Coronary artery (tissue), 2 donors: ENCODE data around the gene CIRBP.

ENCODE experiments used
- DNase-seq: peaks from one replicate; pipeline ENCODE4 v3.0.0-alpha.2; 2017; ENCODE audit warnings: low spot score
- H3K27ac ChIP-seq, 2 donors: fragments of 200-600 bp; sonication (generic); one replicate each; pipeline ENCODE4 v1.5.1; 2016 to 2019
- H3K4me3 ChIP-seq: fragments of 200-600 bp; sonication (generic); 2 replicates; pipeline ENCODE4 v1.5.1; 2016; ENCODE audit warnings: mild to moderate bottlenecking, moderate library complexity
- TF ChIP-seq, protein P1 (sequence below): fragments of 200-600 bp; sonication (generic); IDR thresholded peaks from one replicate; pipeline ENCODE4 v1.5.1; 2019; ENCODE audit warnings: antibody characterized with exemption

The CIRBP gene

DNA sequence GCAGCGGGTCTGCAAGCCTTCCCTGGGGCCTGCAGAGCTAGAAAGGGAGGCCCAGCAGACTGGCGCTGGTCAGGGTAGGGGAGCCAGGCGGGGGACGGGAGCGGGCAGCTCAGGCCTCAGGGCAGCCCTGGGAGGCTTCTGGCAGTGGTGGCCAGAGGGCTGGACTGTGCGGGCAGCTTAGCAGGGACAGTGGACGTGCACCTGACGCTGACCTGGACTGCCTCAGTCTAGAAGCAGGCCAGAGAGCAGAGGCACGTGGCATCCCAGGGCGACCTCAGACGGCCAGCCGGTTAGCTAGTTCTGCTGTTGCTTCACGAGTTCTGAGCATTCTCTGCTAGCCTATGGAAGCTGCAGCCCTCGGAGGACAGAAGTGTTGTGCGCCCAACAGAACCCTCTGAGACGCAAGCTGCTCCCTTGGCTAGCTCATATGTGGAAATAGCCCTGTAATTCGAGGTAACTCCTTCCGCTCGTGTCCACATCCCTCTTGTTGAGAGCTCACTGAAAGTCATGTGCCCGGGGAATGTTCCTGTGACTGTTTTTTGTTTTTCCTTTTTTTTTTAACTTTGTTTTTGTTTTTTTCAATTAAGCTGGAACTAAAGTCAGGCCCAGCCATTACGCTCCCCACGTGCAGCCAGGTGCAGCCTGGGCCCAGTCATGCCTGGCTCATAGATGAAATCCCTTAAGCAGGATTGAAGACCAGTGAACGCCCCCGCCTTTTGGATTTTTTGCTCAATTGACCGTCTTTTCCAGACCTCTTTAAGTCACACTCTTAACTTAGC is 4.3 kb downstream of the CIRBP start:
- DNase-seq: no peak
- TF ChIP-seq, protein P1, sequence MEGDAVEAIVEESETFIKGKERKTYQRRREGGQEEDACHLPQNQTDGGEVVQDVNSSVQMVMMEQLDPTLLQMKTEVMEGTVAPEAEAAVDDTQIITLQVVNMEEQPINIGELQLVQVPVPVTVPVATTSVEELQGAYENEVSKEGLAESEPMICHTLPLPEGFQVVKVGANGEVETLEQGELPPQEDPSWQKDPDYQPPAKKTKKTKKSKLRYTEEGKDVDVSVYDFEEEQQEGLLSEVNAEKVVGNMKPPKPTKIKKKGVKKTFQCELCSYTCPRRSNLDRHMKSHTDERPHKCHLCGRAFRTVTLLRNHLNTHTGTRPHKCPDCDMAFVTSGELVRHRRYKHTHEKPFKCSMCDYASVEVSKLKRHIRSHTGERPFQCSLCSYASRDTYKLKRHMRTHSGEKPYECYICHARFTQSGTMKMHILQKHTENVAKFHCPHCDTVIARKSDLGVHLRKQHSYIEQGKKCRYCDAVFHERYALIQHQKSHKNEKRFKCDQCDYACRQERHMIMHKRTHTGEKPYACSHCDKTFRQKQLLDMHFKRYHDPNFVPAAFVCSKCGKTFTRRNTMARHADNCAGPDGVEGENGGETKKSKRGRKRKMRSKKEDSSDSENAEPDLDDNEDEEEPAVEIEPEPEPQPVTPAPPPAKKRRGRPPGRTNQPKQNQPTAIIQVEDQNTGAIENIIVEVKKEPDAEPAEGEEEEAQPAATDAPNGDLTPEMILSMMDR: no peak
- Histone ChIP-seq H3K4me3 (peak overlapping the region; percentile 33), H3K27ac (peak overlapping the region in 1 of 2 donors; percentile 23)

DNA sequence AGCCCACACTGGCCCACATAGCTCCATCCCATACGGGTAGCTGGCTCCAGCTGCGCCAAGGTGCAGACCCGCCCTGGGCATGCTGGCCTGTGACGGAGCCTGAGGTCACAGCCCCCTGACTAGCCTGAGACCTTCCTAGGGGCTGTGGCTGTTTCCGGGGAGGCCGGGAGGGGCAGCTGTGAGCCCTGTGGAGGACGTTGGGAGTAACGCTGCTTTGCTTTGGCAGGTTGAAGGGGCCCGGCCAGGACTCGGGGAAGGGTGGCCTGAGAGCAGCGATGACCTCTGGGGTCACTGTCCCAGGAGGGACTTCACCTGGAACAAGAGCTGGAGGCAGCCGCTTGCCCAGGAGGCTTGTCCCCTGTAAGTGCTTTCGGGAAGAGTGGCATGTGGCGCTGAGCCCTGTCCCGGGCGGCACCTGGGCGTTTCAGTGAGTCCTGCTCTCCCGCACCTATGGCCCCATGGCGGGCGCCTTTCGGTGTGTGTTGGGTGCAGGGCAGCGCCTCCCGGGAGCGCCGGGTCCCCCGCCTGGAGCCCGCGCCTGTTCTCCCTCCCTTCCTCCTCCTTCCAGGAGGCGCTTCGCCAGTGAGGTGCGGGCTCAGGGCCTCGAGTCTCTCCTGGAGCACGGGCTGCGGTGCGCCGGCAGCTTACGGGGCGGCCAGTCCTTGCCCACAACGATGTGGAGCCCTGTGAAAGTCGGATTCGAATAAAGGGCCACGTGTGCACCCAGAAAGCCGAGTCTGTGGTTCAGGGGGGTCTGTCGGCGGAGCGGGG is 5.1 kb downstream of the CIRBP start:
- DNase-seq: no peak

GRCh38 chr19:1274852-1275259 is 5.7 kb downstream of the CIRBP start:
- Histone ChIP-seq H3K4me3 (peak overlapping the region; percentile 83), H3K27ac (peak overlapping the region; percentile 92 to 97)
- peak; percentile 82 for DNase-seq
- TF ChIP-seq, protein P1: no peak

More for the DNA sequence above, 5.1 kb downstream of the CIRBP start:
- Histone ChIP-seq H3K27ac (peak overlapping the region; percentile 92 to 97), H3K4me3 (peak overlapping the region; percentile 83)
- TF ChIP-seq, protein P1: no peak

DNA sequence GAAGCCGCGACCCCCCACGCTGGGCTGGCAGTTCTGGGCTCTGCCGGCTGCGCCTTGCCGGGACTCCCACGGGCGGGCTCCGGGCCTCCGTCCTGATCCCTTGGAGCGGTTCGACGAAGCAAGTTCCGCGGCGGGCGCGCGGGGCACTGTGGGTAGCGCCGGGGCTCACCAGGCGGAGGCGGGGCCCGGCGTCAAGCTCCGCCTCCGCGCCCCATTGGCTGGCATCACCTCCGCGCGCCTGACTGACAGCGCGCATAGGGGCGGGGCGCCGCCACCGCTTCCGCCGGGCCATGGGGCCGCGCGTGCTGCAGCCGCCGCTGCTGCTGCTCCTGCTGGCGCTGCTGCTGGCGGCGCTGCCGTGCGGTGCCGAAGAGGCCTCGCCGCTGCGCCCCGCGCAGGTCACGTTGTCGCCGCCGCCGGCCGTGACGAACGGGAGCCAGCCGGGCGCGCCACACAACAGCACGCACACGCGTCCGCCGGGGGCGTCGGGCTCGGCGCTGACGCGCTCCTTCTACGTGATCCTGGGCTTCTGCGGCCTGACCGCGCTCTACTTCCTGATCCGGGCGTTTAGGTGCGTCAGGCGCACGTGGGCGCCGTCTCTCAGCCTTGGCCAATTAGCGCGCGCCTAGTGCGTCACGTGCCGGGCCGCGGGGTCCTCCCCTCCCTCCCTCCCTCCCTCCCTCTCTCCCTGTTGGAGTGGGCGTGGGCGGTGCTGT is 6.3 kb downstream of the CIRBP start, which contains the start of gene FAM174C:
Gene FAM174C (plus strand): TSS at position 271 of the 716 bp plus-strand sequence. CDS start 20 bp downstream, at position 291.
- TF ChIP-seq, protein P1: no peak
- Histone ChIP-seq H3K27ac (peak within 1 kb of the TSS; percentile 92 to 97), H3K4me3 (peak within 1 kb of the TSS; percentile 83)
- DNase-seq: peak; percentile 96

DNA sequence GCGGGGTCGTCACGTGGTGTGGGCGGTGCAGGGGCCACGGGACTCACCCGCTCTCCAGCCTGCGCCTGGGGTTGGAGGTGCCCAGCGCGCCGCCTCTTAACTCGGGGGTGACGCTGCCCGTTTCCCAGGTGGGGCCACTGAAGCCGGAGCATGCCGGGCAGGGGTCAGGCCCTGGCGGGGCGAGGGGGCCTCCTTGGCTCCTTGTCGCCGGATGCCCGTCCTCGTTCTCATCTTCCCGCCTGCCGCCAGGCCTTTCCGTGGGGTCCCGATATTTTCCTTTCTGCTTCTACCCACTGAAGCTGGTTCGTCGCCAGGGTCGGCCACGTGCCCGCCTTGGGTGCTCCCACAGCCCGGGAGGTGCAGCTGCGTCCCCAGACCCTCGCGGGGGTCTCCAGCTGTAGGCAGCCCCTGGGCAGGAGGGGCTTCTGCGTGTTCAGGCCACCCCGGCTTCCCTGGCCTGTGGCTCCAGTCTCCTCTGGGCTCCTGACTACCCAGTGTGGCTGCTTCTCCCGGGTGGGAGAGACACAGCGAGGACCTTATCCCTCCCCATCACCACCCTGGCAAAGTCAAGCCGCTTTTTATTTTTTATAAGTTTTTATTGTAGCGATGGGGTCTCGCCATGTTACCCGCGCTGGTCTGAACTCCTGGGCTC is 7.0 kb downstream of the CIRBP start:
- TF ChIP-seq, protein P1: no peak
- DNase-seq: peak; percentile 83
- Histone ChIP-seq H3K27ac (peak overlapping the region; percentile 92 to 97), H3K4me3 (peak overlapping the region; percentile 83)

DNA sequence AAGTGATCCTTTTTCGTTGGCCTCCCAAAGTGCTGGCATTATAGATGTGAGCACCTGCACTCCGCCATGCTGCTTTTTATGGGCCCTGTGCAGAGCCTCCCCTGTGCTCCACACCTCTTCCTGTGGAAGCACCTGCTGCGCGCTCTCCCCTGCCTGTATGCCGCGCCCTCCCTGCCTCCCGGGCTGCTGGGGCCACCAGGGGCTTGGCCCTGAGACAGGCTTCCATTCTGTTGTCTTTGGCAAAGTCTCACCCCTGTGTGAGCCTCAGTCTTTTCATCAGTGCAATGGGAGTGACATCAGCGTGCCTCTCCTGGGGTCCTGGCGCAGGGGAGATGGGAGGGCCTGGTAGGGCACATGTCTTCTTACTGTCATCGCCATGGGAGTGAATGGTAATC is 7.5 kb downstream of the CIRBP start:
- TF ChIP-seq, protein P1: no peak
- no peak for DNase-seq
- no peak overlapping the region for H3K27ac ChIP-seq
- H3K4me3 ChIP-seq: peak overlapping the region; percentile 83
